ENCODE data around the gene LCE1C. TPM values are rescaled to one million over a fixed set of nuclear protein-coding genes. Genes with fewer than 3 reads are reported as not detected.
A peak's percentile ranks its signal among the peaks of the same experiment; 100 is the strongest.

LCE1C gene, protein sequence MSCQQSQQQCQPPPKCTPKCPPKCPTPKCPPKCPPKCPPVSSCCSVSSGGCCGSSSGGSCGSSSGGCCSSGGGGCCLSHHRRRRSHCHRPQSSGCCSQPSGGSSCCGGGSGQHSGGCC
- total RNA-seq, result 0.26 TPM in 1 of 2 replicates, not detected in the other

DNA sequence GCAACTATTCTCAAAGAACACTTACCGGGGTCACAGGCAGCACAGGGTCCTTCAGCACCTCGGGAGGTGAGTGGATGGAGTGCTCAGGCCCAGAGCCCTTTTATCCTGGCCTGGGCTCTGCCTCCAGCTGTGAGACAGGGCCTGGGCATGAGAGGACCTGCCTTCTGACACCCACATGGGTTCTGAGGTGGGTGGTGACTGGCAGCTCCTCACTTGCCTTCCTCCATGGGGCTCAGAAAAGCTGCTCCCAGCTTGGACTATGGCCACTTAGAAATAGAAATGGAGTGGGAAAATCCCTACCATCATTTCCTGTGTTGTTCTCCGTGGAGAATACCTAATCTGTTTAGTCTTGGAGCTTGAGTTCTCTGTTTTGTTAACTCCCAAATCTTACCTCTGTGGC lies at the start of gene LCE1C:
Gene LCE1C, minus strand, starts transcription at position 76 of the 400 bp plus-strand sequence. CDS start 1,173 bp downstream, outside the sequence.
- DNase-seq (ENCODE audit: low read depth), result peak; percentile 89
- TF ChIP-seq, protein P1, sequence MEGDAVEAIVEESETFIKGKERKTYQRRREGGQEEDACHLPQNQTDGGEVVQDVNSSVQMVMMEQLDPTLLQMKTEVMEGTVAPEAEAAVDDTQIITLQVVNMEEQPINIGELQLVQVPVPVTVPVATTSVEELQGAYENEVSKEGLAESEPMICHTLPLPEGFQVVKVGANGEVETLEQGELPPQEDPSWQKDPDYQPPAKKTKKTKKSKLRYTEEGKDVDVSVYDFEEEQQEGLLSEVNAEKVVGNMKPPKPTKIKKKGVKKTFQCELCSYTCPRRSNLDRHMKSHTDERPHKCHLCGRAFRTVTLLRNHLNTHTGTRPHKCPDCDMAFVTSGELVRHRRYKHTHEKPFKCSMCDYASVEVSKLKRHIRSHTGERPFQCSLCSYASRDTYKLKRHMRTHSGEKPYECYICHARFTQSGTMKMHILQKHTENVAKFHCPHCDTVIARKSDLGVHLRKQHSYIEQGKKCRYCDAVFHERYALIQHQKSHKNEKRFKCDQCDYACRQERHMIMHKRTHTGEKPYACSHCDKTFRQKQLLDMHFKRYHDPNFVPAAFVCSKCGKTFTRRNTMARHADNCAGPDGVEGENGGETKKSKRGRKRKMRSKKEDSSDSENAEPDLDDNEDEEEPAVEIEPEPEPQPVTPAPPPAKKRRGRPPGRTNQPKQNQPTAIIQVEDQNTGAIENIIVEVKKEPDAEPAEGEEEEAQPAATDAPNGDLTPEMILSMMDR (IDR thresholded peaks at IDR 0.05; ENCODE audit: insufficient read depth, low read length, severe bottlenecking), result no peak
- peak; percentile 43 for FAIRE-seq
- Histone ChIP-seq H3K36me3 (ENCODE audit: control insufficient read depth, insufficient read depth, low read length) (no peaks in the 10 kb centered on the region), H3K4me3 (ENCODE audit: low read depth, low read length) (no peak within 1 kb of the TSS), H3K27me3 (ENCODE audit: control insufficient read depth, insufficient read depth, low read length) (no peaks in the 10 kb centered on the region)

DNA sequence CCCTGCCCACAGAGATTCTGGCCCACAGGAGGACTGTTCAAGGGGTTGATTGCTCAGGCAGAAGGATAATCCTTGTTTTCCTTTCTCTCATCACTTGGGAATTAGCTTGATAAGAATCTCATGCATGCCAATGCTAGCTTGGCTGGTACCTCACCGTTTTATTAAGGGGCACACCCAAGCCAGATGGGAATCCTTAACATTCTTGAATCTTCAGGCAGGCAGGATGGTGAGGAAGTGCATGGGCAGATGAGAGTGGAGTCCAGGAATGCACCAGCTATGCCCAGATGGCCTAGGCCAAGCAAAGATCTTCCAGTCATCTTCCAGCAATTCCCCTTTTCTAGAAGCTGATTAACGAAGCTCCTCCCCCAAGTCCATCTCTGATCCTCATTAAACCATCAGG lies 49.2 kb upstream of the LCE1C start:
- H3K27me3 ChIP-seq (ENCODE audit: control insufficient read depth, insufficient read depth, low read length), result no peaks in the 10 kb centered on the region
- H3K36me3 ChIP-seq (ENCODE audit: control insufficient read depth, insufficient read depth, low read length), result no peaks in the 10 kb centered on the region
- TF ChIP-seq, protein P1 (IDR thresholded peaks at IDR 0.05; ENCODE audit: insufficient read depth, low read length, severe bottlenecking), result no peak
- H3K4me3 ChIP-seq (ENCODE audit: low read depth, low read length), result no peak overlapping the region
- FAIRE-seq (peak; percentile 64), DNase-seq (ENCODE audit: low read depth) (no peak)

DNA sequence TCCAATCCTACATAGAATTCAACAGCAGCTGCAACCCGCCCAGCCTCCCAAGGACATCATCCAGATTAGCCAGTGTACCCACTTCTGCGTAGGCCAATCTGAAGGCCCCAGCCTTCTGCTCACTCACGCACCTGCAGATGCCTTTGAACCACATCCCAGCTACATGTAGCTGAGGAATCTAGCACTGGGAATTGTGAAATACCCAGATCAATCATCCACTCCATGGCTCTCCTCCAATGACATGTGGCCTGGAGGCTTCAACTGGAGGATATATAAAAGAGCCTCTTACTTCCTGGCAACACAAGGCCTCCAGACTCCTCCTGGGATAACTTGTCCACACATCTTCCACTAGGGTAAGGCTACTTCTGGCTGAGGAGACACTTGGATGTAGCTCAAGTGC lies 36.1 kb upstream of the LCE1C start, which contains the start of gene LCE6A:
Gene LCE6A, plus strand, starts transcription at position 301 of the 400 bp plus-strand sequence. CDS start 665 bp downstream, outside the sequence.
- peak; percentile 89 for FAIRE-seq
- Histone ChIP-seq H3K4me3 (ENCODE audit: low read depth, low read length) (no peak within 1 kb of the TSS), H3K27me3 (ENCODE audit: control insufficient read depth, insufficient read depth, low read length) (peaks cover 2% of the 10 kb centered on the region), H3K36me3 (ENCODE audit: control insufficient read depth, insufficient read depth, low read length) (no peaks in the 10 kb centered on the region)
- TF ChIP-seq, protein P1 (IDR thresholded peaks at IDR 0.05; ENCODE audit: insufficient read depth, low read length, severe bottlenecking), result no peak
- peak; percentile 20 for DNase-seq (ENCODE audit: low read depth)

DNA sequence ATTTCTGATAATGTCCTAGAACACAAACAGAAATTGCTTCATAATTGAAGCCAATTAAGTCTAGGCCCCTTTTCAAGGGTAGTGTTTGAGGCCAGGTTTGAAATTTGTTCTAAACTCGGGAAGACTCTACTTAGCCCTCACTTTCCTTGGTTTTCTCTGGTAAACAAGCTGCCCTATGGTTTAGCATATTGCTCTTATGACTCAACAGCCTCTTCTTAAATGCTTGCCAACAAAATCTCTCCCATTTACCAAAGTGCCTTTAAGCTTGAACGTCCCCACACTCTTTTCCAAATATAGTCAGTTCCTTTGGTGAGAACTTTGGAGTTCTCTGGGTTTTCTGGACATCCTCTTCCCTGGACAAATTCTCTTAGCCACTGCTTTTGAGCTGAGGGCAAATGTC lies 30.4 kb upstream of the LCE1C start:
- peaks cover 2% of the 10 kb centered on the region for H3K27me3 ChIP-seq (ENCODE audit: control insufficient read depth, insufficient read depth, low read length)
- DNase-seq (ENCODE audit: low read depth) (no peak), FAIRE-seq (no peak)
- no peak overlapping the region for H3K4me3 ChIP-seq (ENCODE audit: low read depth, low read length)
- TF ChIP-seq, protein P1 (IDR thresholded peaks at IDR 0.05; ENCODE audit: insufficient read depth, low read length, severe bottlenecking), result no peak
- no peaks in the 10 kb centered on the region for H3K36me3 ChIP-seq (ENCODE audit: control insufficient read depth, insufficient read depth, low read length)

DNA sequence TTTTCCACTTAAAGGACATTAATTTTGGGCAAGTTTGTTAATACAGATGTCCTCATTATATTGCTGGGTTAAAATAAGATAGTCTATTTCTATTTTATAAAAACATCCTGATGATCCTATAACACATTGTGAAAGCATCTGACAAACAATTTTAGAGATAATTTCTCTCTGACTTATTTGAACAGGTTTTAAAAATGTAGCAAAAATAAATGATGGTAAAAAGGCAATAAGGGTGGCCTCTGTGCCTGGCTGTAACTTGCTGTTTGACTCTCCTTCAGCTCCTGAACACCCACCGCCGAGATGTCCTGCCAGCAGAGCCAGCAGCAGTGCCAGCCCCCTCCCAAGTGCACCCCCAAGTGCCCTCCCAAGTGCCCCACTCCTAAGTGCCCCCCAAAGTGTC lies 20.7 kb upstream of the LCE1C start, which contains the start of gene LCE1A:
Gene LCE1A, plus strand, starts transcription at position 301 of the 400 bp plus-strand sequence. Its CDS starts 0 bp downstream, at position 301.
- FAIRE-seq (no peak), DNase-seq (ENCODE audit: low read depth) (no peak)
- Histone ChIP-seq H3K27me3 (ENCODE audit: control insufficient read depth, insufficient read depth, low read length) (peaks cover 6% of the 10 kb centered on the region), H3K4me3 (ENCODE audit: low read depth, low read length) (no peak within 1 kb of the TSS), H3K36me3 (ENCODE audit: control insufficient read depth, insufficient read depth, low read length) (no peaks in the 10 kb centered on the region)
- TF ChIP-seq, protein P1 (IDR thresholded peaks at IDR 0.05; ENCODE audit: insufficient read depth, low read length, severe bottlenecking), result no peak

DNA sequence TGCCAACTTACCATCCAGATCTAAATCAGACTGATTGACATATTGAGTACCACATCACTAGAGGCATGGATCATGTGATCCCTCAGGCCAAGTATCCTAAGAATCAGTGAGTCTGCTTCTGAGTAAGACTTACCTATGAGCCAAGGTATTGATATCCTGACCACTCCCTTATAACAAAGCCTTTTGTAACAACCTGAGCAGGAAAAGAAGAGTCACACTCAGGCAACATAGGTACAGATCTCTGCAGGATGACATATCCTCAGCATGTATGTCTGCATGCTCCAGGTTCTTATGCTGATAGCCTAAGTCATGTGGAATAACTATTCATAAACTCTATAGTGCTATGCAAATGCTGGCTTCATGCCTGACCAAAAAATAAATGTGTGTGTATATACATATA lies 18.5 kb upstream of the LCE1C start:
- FAIRE-seq, result no peak
- no peak overlapping the region for H3K4me3 ChIP-seq (ENCODE audit: low read depth, low read length)
- H3K36me3 ChIP-seq (ENCODE audit: control insufficient read depth, insufficient read depth, low read length), result no peaks in the 10 kb centered on the region
- peak; percentile 69 for DNase-seq (ENCODE audit: low read depth)
- H3K27me3 ChIP-seq (ENCODE audit: control insufficient read depth, insufficient read depth, low read length), result peaks cover 6% of the 10 kb centered on the region
- TF ChIP-seq, protein P1 (IDR thresholded peaks at IDR 0.05; ENCODE audit: insufficient read depth, low read length, severe bottlenecking), result no peak
